Hepatocyte (in vitro differentiated cells): ENCODE results near the gene TOMM6.

ENCODE experiments used
- CTCF ChIP-seq: fragments of 200-600 bp; sonication (generic); IDR thresholded peaks from 2 replicates; pipeline ENCODE4 v1.5.1; 2016; ENCODE audit warnings: antibody characterized with exemption, mild to moderate bottlenecking; ENCODE audit not compliant: poor library complexity
- EZH2 ChIP-seq: fragments of 200-600 bp; sonication (generic); IDR thresholded peaks from 2 replicates; pipeline ENCODE4 v1.6.1; 2016; ENCODE audit warnings: antibody characterized with exemption, mild to moderate bottlenecking, borderline replicate concordance
- EZH2phosphoT487 ChIP-seq: fragments of 200-600 bp; sonication (generic); IDR thresholded peaks from one replicate; pipeline ENCODE4 v1.6.1; 2018; ENCODE audit warnings: antibody characterized with exemption, mild to moderate bottlenecking, low read depth, moderate library complexity; ENCODE audit not compliant: unreplicated experiment, severe bottlenecking

- TF ChIP-seq EZH2 (no peak), CTCF (peak; percentile 72), EZH2phosphoT487 (no peak)
Observed at GRCh38 chr6:41786451-41787218, 859 bp upstream of the TOMM6 start.
